ENCODE data around the gene CMYA5.
"Not testable (repeated sequence)": the region's sequence is repeated elsewhere in the genome, so short reads cannot be mapped to it uniquely, and the experiment has no call there.

Gene CMYA5

GRCh38 chr5:79689541-79690466, at the start of gene CMYA5:
Gene CMYA5 (plus strand): TSS chr5:79689836. CDS start chr5:79689908, 72 bp downstream.
- FAIRE-seq = no peak

GRCh38 chr5:79640571-79641055, 49.0 kb upstream of the CMYA5 start:
- FAIRE-seq = peak; percentile 11

GRCh38 chr5:79641414-79641813, 48.2 kb upstream of the CMYA5 start:
- peak; percentile 77 for FAIRE-seq

GRCh38 chr5:79642210-79642609, 47.4 kb upstream of the CMYA5 start:
- FAIRE-seq = no peak

- FAIRE-seq = no peak
Observed at GRCh38 chr5:79653843-79654242, 35.8 kb upstream of the CMYA5 start.

GRCh38 chr5:79663212-79663611, 26.4 kb upstream of the CMYA5 start:
- FAIRE-seq = no peak

GRCh38 chr5:79666758-79667157, 22.9 kb upstream of the CMYA5 start:
- FAIRE-seq = no peak

GRCh38 chr5:79672392-79672791, 17.2 kb upstream of the CMYA5 start:
- FAIRE-seq = no peak

GRCh38 chr5:79676354-79676753, 13.3 kb upstream of the CMYA5 start:
- not testable (repeated sequence) for FAIRE-seq

- FAIRE-seq = not testable (repeated sequence)
Observed at GRCh38 chr5:79682102-79682501, 7.5 kb upstream of the CMYA5 start.

- FAIRE-seq = no peak
Observed at GRCh38 chr5:79684782-79685181, 4.9 kb upstream of the CMYA5 start.

- no peak for FAIRE-seq
Observed at GRCh38 chr5:79685627-79686026, 4.0 kb upstream of the CMYA5 start.

GRCh38 chr5:79686799-79687198, 2.8 kb upstream of the CMYA5 start:
- no peak for FAIRE-seq

GRCh38 chr5:79687889-79688288, 1.7 kb upstream of the CMYA5 start:
- no peak for FAIRE-seq

- FAIRE-seq = no peak
Observed at GRCh38 chr5:79691007-79691406, 1.4 kb downstream of the CMYA5 start.

GRCh38 chr5:79692596-79692995, 3.0 kb downstream of the CMYA5 start:
- no peak for FAIRE-seq

- no peak for FAIRE-seq
Observed at GRCh38 chr5:79694183-79694582, 4.5 kb downstream of the CMYA5 start.

- FAIRE-seq = no peak
Observed at GRCh38 chr5:79694652-79695051, 5.0 kb downstream of the CMYA5 start.

- no peak for FAIRE-seq
Observed at GRCh38 chr5:79695526-79695925, 5.9 kb downstream of the CMYA5 start.

GRCh38 chr5:79697222-79698170, 7.9 kb downstream of the CMYA5 start:
- no peak for FAIRE-seq

- no peak for FAIRE-seq
Observed at GRCh38 chr5:79699763-79700400, 10.2 kb downstream of the CMYA5 start.

- FAIRE-seq = no peak
Observed at GRCh38 chr5:79702606-79703380, 13.2 kb downstream of the CMYA5 start.

Data from G401.6 (cell line).